Measurements from ENCODE around the gene CYP26A1. TPM values are rescaled to one million over a fixed set of nuclear protein-coding genes. Genes with fewer than 3 reads are reported as not detected.

The CYP26A1 gene
- polyA plus RNA-seq, 2 donors = not detected

DNA sequence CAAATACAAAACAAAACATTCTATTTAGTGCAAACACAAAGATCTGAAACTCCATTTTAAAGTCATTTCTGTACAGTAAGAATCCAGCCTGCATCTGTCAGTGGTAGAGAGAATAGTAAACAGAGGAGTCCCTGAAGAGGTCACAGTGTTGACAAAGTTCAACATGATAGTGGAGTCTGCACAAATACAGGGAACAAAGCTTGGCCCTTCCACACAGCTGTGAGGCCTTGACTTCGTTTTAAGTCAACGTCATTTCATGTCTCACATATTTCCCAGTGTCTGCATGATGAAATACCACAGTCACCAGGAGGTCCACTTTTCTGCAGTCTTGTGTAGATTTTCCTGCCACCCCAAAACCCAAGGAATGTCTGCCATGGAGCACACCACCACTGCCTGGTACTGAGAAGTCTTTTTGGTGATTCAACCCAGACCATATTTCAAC lies 33.0 kb downstream of the CYP26A1 start:
- Histone ChIP-seq H3K27me3 (ENCODE audit: control insufficient read depth in 1 of 2, insufficient read depth in 2 of 2, low read length in 2 of 2) (no peaks in the 10 kb centered on the region), H3K36me3 (ENCODE audit: control insufficient read depth in 2 of 2, insufficient read depth in 2 of 2, low read length in 1 of 2) (no peaks in the 10 kb centered on the region)

DNA sequence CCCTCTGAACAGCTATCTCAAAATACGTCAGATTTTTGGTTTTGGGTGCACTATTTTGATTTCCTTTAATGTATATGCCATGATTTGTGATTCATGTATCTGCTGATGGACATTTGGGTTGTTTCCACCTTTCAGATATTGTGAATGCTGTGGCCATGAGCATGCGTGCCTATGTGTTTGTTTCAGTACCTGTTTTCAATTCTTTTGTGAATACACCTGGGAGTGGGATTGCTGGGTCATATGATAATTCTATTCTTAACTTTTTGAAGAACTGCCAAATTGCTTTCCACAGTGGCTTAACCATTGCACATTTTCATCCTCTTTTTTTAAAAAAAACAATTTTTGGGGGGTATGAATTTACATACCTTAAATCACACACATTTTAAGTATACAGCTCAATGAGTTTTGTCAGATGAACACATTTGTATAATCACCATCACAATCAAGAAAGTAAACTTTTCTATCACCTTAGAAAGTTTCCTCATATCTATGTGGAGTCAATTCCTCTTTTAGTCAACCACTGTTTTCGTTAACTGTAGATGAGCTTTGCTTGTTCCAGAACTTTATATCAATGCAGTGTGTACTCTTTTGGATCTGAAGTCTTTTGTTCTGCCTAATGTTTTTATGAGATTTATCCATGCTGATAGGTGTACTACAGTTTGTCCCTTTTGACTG lies 36.9 kb downstream of the CYP26A1 start:
- no peak overlapping the region for H3K27ac ChIP-seq (ENCODE audit: low read depth in 2 of 2, low read length in 1 of 2)
- no peaks in the 10 kb centered on the region for H3K27me3 ChIP-seq (ENCODE audit: control insufficient read depth in 1 of 2, insufficient read depth in 2 of 2, low read length in 2 of 2)
- H3K4me3 ChIP-seq (ENCODE audit: low read depth in 1 of 2, low read length in 2 of 2) = no peak overlapping the region
- WGBS, 2 donors = 70 to 79% methylated on average over 3 of the region's 3 CpGs
- no peaks in the 10 kb centered on the region for H3K9me3 ChIP-seq (ENCODE audit: control insufficient read depth in 2 of 2, insufficient read depth in 1 of 2, low read depth in 1 of 2, low read length in 1 of 2)
- H3K36me3 ChIP-seq (ENCODE audit: control insufficient read depth in 2 of 2, insufficient read depth in 2 of 2, low read length in 1 of 2) = no peaks in the 10 kb centered on the region
- no peaks in the 10 kb centered on the region for H3K4me1 ChIP-seq (ENCODE audit: control insufficient read depth in 2 of 2, insufficient read depth in 2 of 2, low read length in 1 of 2)

More for the DNA sequence above, 33.0 kb downstream of the CYP26A1 start:
- WGBS, 2 donors = 63 to 68% methylated on average over 2 of the region's 2 CpGs
- Histone ChIP-seq H3K27ac (ENCODE audit: low read depth in 2 of 2, low read length in 1 of 2) (no peak overlapping the region), H3K9me3 (ENCODE audit: control insufficient read depth in 2 of 2, insufficient read depth in 1 of 2, low read depth in 1 of 2, low read length in 1 of 2) (no peaks in the 10 kb centered on the region), H3K4me1 (ENCODE audit: control insufficient read depth in 2 of 2, insufficient read depth in 2 of 2, low read length in 1 of 2) (no peaks in the 10 kb centered on the region), H3K4me3 (ENCODE audit: low read depth in 1 of 2, low read length in 2 of 2) (no peak overlapping the region)

DNA sequence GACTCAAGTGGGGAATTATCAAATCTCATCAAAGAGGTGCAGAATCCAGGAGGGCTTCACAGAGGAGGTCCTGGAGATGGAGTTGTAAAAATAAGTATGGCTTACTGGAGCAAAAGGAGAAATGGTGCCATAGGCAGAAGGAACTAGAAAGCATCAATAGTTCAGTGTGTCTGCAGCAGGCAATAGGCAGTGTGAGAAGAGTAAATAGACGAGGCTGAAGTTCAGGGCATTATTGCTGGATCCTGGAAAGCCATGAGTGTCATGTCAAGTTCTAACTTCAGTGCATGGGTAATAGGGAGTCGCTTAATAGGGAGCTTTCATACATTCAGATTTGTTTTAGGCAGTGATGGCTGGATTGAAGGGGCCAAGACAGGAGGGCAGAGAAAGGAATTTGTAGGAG lies 39.3 kb downstream of the CYP26A1 start:
- H3K4me3 ChIP-seq (ENCODE audit: low read depth in 1 of 2, low read length in 2 of 2) = no peak overlapping the region

DNA sequence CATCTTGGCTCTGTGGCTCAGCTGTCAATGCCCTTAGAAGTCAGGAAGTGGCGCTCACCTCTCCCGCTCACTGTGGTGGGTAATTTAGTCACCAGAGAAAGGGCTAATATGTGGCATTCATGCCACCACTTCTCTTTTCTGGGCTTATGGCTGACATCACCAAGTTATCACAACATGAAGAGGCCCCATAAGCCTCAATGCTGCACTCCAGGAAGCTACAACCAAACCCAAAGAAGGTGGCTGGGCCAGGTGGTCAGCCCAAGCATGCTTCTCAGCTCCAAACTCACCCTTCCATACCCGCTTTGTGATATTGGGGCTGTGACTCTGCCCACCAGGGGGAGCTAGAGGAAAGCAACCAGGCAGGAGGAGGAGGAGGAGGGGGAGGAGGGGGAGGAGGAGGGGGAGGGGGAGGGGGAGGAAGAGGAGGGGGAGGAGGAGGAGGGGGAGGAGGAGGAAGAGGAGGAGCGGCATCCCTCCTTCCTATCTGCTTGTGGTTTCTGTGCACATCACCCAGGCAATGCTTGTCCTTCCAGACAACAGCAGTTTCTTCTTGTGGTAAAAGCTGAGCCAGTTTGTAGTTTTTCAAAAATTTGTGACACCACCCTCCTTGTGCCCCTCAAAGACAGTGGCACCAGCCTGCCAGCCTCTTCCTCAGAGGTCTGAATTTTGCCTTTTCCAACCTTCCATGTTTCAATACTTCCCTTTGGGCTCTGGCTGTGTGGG lies 42.1 kb downstream of the CYP26A1 start:
- H3K9me3 ChIP-seq (ENCODE audit: control insufficient read depth in 2 of 2, insufficient read depth in 1 of 2, low read depth in 1 of 2, low read length in 1 of 2) = no peaks in the 10 kb centered on the region

More for the DNA sequence above, 39.3 kb downstream of the CYP26A1 start:
- Histone ChIP-seq H3K36me3 (ENCODE audit: control insufficient read depth in 2 of 2, insufficient read depth in 2 of 2, low read length in 1 of 2) (no peaks in the 10 kb centered on the region), H3K27ac (ENCODE audit: low read depth in 2 of 2, low read length in 1 of 2) (no peak overlapping the region), H3K4me1 (ENCODE audit: control insufficient read depth in 2 of 2, insufficient read depth in 2 of 2, low read length in 1 of 2) (no peaks in the 10 kb centered on the region), H3K9me3 (ENCODE audit: control insufficient read depth in 2 of 2, insufficient read depth in 1 of 2, low read depth in 1 of 2, low read length in 1 of 2) (no peaks in the 10 kb centered on the region), H3K27me3 (ENCODE audit: control insufficient read depth in 1 of 2, insufficient read depth in 2 of 2, low read length in 2 of 2) (no peaks in the 10 kb centered on the region)
- WGBS, 2 donors = 69 to 70% methylated on average over 2 of the region's 2 CpGs

DNA sequence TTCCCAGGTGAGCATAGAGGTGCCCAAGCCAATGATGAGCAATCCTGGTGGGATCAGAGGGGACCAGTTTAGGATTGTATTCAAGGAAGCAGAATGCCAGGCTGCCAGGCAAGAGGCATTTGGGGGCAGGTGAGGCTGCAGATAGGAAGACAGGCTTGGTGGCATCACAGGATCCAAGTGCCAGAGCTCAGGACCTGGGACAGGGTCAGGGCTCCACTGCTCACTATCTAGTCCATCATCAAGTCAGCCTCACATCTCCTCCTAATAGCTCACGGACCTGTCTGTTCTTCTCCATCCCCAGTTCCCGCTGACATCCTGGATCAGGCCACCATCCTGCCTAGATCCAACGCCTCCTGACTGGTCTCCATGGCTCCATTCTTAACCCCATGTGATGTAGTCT lies 47.6 kb downstream of the CYP26A1 start:
- Histone ChIP-seq H3K36me3 (ENCODE audit: control insufficient read depth in 2 of 2, insufficient read depth in 2 of 2, low read length in 1 of 2) (no peaks in the 10 kb centered on the region), H3K27me3 (ENCODE audit: control insufficient read depth in 1 of 2, insufficient read depth in 2 of 2, low read length in 2 of 2) (peaks cover 0 to 2% of the 10 kb centered on the region in 2 donors), H3K4me1 (ENCODE audit: control insufficient read depth in 2 of 2, insufficient read depth in 2 of 2, low read length in 1 of 2) (no peaks in the 10 kb centered on the region), H3K4me3 (ENCODE audit: low read depth in 1 of 2, low read length in 2 of 2) (no peak overlapping the region), H3K27ac (ENCODE audit: low read depth in 2 of 2, low read length in 1 of 2) (no peak overlapping the region), H3K9me3 (ENCODE audit: control insufficient read depth in 2 of 2, insufficient read depth in 1 of 2, low read depth in 1 of 2, low read length in 1 of 2) (peaks cover 2 to 3% of the 10 kb centered on the region in 2 donors)
- WGBS, 2 donors = 66 to 74% methylated on average over 3 of the region's 3 CpGs

More for the DNA sequence above, 42.1 kb downstream of the CYP26A1 start:
- H3K4me3 ChIP-seq (ENCODE audit: low read depth in 1 of 2, low read length in 2 of 2) = no peak overlapping the region
- H3K27me3 ChIP-seq (ENCODE audit: control insufficient read depth in 1 of 2, insufficient read depth in 2 of 2, low read length in 2 of 2) = no peaks in the 10 kb centered on the region
- no peak overlapping the region for H3K27ac ChIP-seq (ENCODE audit: low read depth in 2 of 2, low read length in 1 of 2)
- no peaks in the 10 kb centered on the region for H3K4me1 ChIP-seq (ENCODE audit: control insufficient read depth in 2 of 2, insufficient read depth in 2 of 2, low read length in 1 of 2)
- WGBS, 2 donors = 54 to 67% methylated on average over 4 of the region's 4 CpGs
- no peaks in the 10 kb centered on the region for H3K36me3 ChIP-seq (ENCODE audit: control insufficient read depth in 2 of 2, insufficient read depth in 2 of 2, low read length in 1 of 2)

DNA sequence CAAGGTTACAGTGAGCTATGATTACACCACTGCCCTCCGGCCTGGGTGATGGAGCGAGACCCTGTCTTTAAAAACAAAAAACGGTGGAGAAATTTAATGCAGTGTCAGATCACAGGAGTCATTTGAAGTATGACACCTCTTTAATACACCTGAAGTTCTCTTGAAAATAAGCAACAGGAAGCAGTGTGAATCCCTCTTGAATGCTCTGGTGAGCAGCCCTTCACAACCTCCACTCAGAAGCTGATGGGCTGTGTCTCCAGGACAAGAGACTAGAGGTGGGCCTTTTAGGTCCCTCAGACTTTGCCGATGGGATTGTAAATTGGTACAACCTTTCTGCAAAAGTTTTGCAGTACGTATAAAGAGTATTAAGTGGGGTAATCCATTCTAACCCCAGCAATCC lies 50.1 kb downstream of the CYP26A1 start:
- H3K4me3 ChIP-seq (ENCODE audit: low read depth in 1 of 2, low read length in 2 of 2) = no peak overlapping the region
- no peaks in the 10 kb centered on the region for H3K36me3 ChIP-seq (ENCODE audit: control insufficient read depth in 2 of 2, insufficient read depth in 2 of 2, low read length in 1 of 2)
- H3K27me3 ChIP-seq (ENCODE audit: control insufficient read depth in 1 of 2, insufficient read depth in 2 of 2, low read length in 2 of 2) = peaks cover 0 to 2% of the 10 kb centered on the region in 2 donors
- H3K27ac ChIP-seq (ENCODE audit: low read depth in 2 of 2, low read length in 1 of 2) = no peak overlapping the region
- H3K9me3 ChIP-seq (ENCODE audit: control insufficient read depth in 2 of 2, insufficient read depth in 1 of 2, low read depth in 1 of 2, low read length in 1 of 2) = peaks cover 5% of the 10 kb centered on the region in 2 donors
- 87 to 90% methylated on average over 5 of the region's 5 CpGs for WGBS, 2 donors
- no peaks in the 10 kb centered on the region for H3K4me1 ChIP-seq (ENCODE audit: control insufficient read depth in 2 of 2, insufficient read depth in 2 of 2, low read length in 1 of 2)

DNA sequence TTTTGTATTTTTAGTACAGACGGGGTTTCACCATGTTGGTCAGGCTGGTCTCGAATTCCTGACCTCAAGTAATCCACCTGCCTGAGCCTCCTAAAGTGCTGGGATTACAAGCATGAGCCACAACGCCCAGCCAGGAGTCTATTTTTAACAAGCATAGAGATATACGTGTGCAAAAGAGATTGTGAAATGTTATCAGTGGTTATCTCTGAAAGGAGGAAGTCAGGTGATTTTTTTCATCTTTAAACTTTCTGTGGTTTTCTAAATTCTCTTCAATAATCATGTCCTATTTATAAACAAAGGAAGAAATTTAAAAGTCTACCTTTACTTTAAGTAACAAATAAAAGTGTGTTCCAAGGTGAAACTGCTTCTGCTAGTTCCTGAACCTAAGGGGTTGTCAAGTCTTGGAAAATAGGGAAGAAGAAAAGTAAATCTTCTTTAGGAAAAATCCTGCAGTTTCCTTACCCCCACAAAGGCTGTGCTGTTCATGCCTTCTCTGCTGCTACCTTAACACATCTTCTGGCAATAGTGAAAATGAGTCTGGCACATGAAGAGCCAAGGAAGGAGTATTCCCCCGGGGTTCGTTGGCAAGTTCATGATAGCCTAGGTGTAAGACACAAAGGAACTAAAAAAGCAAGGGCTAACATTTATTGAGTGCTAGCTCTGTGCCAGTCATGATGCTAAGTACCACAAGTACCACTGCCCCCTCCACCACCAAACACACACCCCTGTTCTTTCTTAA lies 51.1 kb downstream of the CYP26A1 start:
- 49 to 51% methylated on average over 6 of the region's 6 CpGs for WGBS, 2 donors

DNA sequence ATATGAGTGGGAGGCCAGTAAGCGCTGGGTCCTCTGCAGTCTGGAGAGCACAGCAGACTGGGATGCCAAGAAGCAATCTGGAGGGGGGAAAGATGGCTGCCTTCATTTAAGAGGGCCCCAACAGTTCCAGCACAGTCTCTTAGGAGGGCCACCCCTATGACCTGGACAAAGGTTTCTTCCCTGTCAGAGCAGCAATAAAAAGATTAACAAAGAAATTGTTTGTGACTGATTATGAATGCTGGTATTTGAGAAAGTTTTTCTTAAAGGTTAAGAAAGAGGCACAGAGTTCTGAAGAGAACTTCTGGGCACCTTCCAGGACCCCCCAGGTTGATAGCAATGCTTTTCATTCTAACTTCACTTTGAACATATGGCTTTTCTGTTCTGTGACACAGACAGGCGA lies 52.3 kb downstream of the CYP26A1 start:
- H3K27ac ChIP-seq (ENCODE audit: low read depth in 2 of 2, low read length in 1 of 2) = no peak overlapping the region
- no peak overlapping the region for H3K4me3 ChIP-seq (ENCODE audit: low read depth in 1 of 2, low read length in 2 of 2)
- no peaks in the 10 kb centered on the region for H3K36me3 ChIP-seq (ENCODE audit: control insufficient read depth in 2 of 2, insufficient read depth in 2 of 2, low read length in 1 of 2)
- peaks cover 5% of the 10 kb centered on the region in 2 donors for H3K9me3 ChIP-seq (ENCODE audit: control insufficient read depth in 2 of 2, insufficient read depth in 1 of 2, low read depth in 1 of 2, low read length in 1 of 2)
- no peaks in the 10 kb centered on the region for H3K4me1 ChIP-seq (ENCODE audit: control insufficient read depth in 2 of 2, insufficient read depth in 2 of 2, low read length in 1 of 2)
- H3K27me3 ChIP-seq (ENCODE audit: control insufficient read depth in 1 of 2, insufficient read depth in 2 of 2, low read length in 2 of 2) = peaks cover 0 to 2% of the 10 kb centered on the region in 2 donors
- 89 to 91% methylated on average over 2 of the region's 2 CpGs for WGBS, 2 donors

More for the DNA sequence above, 51.1 kb downstream of the CYP26A1 start:
- Histone ChIP-seq H3K9me3 (ENCODE audit: control insufficient read depth in 2 of 2, insufficient read depth in 1 of 2, low read depth in 1 of 2, low read length in 1 of 2) (peaks cover 5% of the 10 kb centered on the region in 2 donors), H3K36me3 (ENCODE audit: control insufficient read depth in 2 of 2, insufficient read depth in 2 of 2, low read length in 1 of 2) (no peaks in the 10 kb centered on the region), H3K27me3 (ENCODE audit: control insufficient read depth in 1 of 2, insufficient read depth in 2 of 2, low read length in 2 of 2) (peaks cover 0 to 2% of the 10 kb centered on the region in 2 donors), H3K27ac (ENCODE audit: low read depth in 2 of 2, low read length in 1 of 2) (no peak overlapping the region), H3K4me3 (ENCODE audit: low read depth in 1 of 2, low read length in 2 of 2) (no peak overlapping the region), H3K4me1 (ENCODE audit: control insufficient read depth in 2 of 2, insufficient read depth in 2 of 2, low read length in 1 of 2) (no peaks in the 10 kb centered on the region)

DNA sequence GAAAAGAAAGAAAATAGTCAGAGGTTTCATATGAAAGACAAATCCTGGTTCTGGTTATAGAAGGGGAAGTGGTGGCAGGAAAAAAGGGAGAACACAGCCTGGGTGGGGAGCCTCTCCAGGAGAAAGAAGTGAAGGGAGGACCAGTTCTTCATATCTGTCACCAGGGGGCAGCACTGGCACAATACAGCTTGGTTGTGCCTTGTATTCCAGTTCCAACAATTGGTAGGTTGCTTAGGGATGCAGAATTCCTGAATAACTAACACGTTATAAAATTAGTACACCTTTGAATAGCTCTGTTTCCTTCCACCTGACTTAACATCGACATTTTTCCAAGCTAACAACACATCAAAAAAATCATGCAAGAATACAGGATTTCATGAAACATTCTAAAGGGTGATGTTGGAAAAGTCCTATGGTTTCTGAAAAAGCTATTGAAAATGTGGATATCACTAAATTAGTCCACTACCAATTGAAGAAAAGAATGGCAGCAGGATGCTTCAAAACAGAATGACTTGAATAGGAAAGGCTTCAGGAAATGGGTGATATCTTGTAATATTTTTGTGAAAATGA lies 52.9 kb downstream of the CYP26A1 start:
- H3K4me1 ChIP-seq (ENCODE audit: control insufficient read depth in 2 of 2, insufficient read depth in 2 of 2, low read length in 1 of 2) = no peaks in the 10 kb centered on the region
- no peaks in the 10 kb centered on the region for H3K36me3 ChIP-seq (ENCODE audit: control insufficient read depth in 2 of 2, insufficient read depth in 2 of 2, low read length in 1 of 2)
- H3K27me3 ChIP-seq (ENCODE audit: control insufficient read depth in 1 of 2, insufficient read depth in 2 of 2, low read length in 2 of 2) = peaks cover 0 to 2% of the 10 kb centered on the region in 2 donors
- peaks cover 5% of the 10 kb centered on the region in 2 donors for H3K9me3 ChIP-seq (ENCODE audit: control insufficient read depth in 2 of 2, insufficient read depth in 1 of 2, low read depth in 1 of 2, low read length in 1 of 2)
- no peak overlapping the region for H3K4me3 ChIP-seq (ENCODE audit: low read depth in 1 of 2, low read length in 2 of 2)
- 90 to 94% methylated on average over 2 of the region's 2 CpGs for WGBS, 2 donors
- H3K27ac ChIP-seq (ENCODE audit: low read depth in 2 of 2, low read length in 1 of 2) = no peak overlapping the region
